SU-DHL-6 (cell line): ENCODE measurements around the gene CRADD.
"Not testable (repeated sequence)": the region's sequence is repeated elsewhere in the genome, so short reads cannot be mapped to it uniquely, and the experiment has no call there.

Experiments
- H2AFZ ChIP-seq: fragments of 200-600 bp; sonication (generic); 2 replicates; pipeline ENCODE4 v1.6.1; 2014; ENCODE audit warnings: low read depth, mild to moderate bottlenecking, moderate library complexity, mixed read lengths, antibody characterized with exemption, low read length; ENCODE audit not compliant: severe bottlenecking
- H3F3A ChIP-seq: fragments of 200-600 bp; shearing (Covaris generic); 2 replicates; pipeline ENCODE4 v1.6.0; 2016; ENCODE audit warnings: antibody characterized with exemption, mild to moderate bottlenecking; ENCODE audit not compliant: insufficient read depth
- H3K27ac ChIP-seq: fragments of 200-600 bp; sonication (generic); 2 replicates; pipeline ENCODE4 v1.5.1; 2016; ENCODE audit warnings: low read depth, mild to moderate bottlenecking, low read length, moderate library complexity, mixed read lengths
- H3K27me3 ChIP-seq: fragments of 200-600 bp; sonication (generic), shearing (Covaris generic); 2 replicates; pipeline ENCODE4 v1.6.0; 2014; ENCODE audit warnings: mild to moderate bottlenecking, low read length
- H3K36me3 ChIP-seq: fragments of 200-600 bp; sonication (generic); 2 replicates; pipeline ENCODE4 v1.6.1; 2014; ENCODE audit warnings: mild to moderate bottlenecking, low read length, mixed read lengths
- H3K4me2 ChIP-seq: fragments of 300-600, 200-600 bp; shearing (Covaris generic), sonication (generic); 2 replicates; pipeline ENCODE4 v1.6.0; 2014; ENCODE audit warnings: low read length, low read depth, mild to moderate bottlenecking; ENCODE audit not compliant: poor library complexity, severe bottlenecking
- H3K4me3 ChIP-seq: fragments of 200-600 bp; sonication (generic); 2 replicates; pipeline ENCODE4 v1.5.1; 2014; ENCODE audit warnings: antibody characterized with exemption, low read length, mild to moderate bottlenecking, mixed read lengths; ENCODE audit not compliant: insufficient read depth, poor library complexity, severe bottlenecking
- H3K79me2 ChIP-seq: fragments of 200-600 bp; sonication (generic); 2 replicates; pipeline ENCODE4 v1.6.1; 2014; ENCODE audit warnings: mild to moderate bottlenecking, low read length, moderate library complexity; ENCODE audit not compliant: insufficient read depth
- H3K9ac ChIP-seq: fragments of 200-600 bp; sonication (generic); 2 replicates; pipeline ENCODE4 v1.7.0; 2014; ENCODE audit warnings: mild to moderate bottlenecking, low read length
- H3K9me2 ChIP-seq: fragments of 200-600 bp; sonication (generic); replicated peaks from 2 replicates; pipeline ENCODE4 v1.6.1; 2014; ENCODE audit warnings: low read length; ENCODE audit not compliant: insufficient read depth
- H3K9me3 ChIP-seq: fragments of 200-600 bp; sonication (generic); 2 replicates; pipeline ENCODE4 v1.6.1; 2014; ENCODE audit warnings: low read length, mixed read lengths; ENCODE audit not compliant: insufficient read depth
- H4K20me1 ChIP-seq: fragments of 200-600 bp; sonication (generic); 2 replicates; pipeline ENCODE4 v1.6.1; 2014; ENCODE audit warnings: low read depth, mild to moderate bottlenecking, antibody characterized with exemption, low read length, moderate library complexity, mixed read lengths
- CTCF ChIP-seq: fragments of 200-600 bp; sonication (generic); IDR thresholded peaks from one replicate; pipeline ENCODE4 v1.5.1; 2017; ENCODE audit warnings: antibody characterized with exemption, mild to moderate bottlenecking, low read length, moderate library complexity; ENCODE audit not compliant: insufficient read depth, poor library complexity, severe bottlenecking
- EZH2phosphoT487 ChIP-seq: fragments of 200-600 bp; sonication (generic), shearing (Covaris generic); conservative IDR thresholded peaks from 2 replicates; pipeline ENCODE4 v1.6.1; 2018; ENCODE audit warnings: mild to moderate bottlenecking, antibody characterized with exemption, low read length, moderate library complexity, mixed read lengths

CRADD gene

GRCh38 chr12:93751864-93752610, 74.9 kb downstream of the CRADD start:
- Histone ChIP-seq H3F3A (no peaks in the 10 kb centered on the region), H3K27ac (no peak overlapping the region), H3K9ac (no peak overlapping the region), H3K9me2 (no peaks in the 10 kb centered on the region), H3K9me3 (no peaks in the 10 kb centered on the region; the same call in 1 of the 2 replicates), H3K4me2 (no peak overlapping the region), H4K20me1 (no peaks in the 10 kb centered on the region), H3K27me3 (no peaks in the 10 kb centered on the region), H3K79me2 (no peaks in the 10 kb centered on the region), H3K36me3 (no peaks in the 10 kb centered on the region), H2AFZ (no peak overlapping the region), H3K4me3 (no peak overlapping the region)
- TF ChIP-seq CTCF: no peak

GRCh38 chr12:93753285-93753684, 76.1 kb downstream of the CRADD start:
- no peaks in the 10 kb centered on the region for H3K9me2 ChIP-seq
- no peak overlapping the region for H2AFZ ChIP-seq
- H3F3A ChIP-seq: no peaks in the 10 kb centered on the region
- H3K27me3 ChIP-seq: no peaks in the 10 kb centered on the region
- H3K79me2 ChIP-seq: no peaks in the 10 kb centered on the region
- no peak overlapping the region for H3K4me3 ChIP-seq
- no peak overlapping the region for H3K4me2 ChIP-seq
- H3K27ac ChIP-seq: no peak overlapping the region
- no peaks in the 10 kb centered on the region; the same call in 1 of the 2 replicates for H3K9me3 ChIP-seq
- no peaks in the 10 kb centered on the region for H4K20me1 ChIP-seq
- H3K36me3 ChIP-seq: no peaks in the 10 kb centered on the region
- H3K9ac ChIP-seq: no peak overlapping the region
- TF ChIP-seq EZH2phosphoT487 (no peak), CTCF (no peak)

- Histone ChIP-seq H3K79me2 (no peaks in the 10 kb centered on the region), H3K27ac (no peak overlapping the region), H2AFZ (no peak overlapping the region), H3K36me3 (no peaks in the 10 kb centered on the region), H3K9ac (no peak overlapping the region), H3F3A (no peaks in the 10 kb centered on the region), H3K4me3 (no peak overlapping the region), H4K20me1 (no peaks in the 10 kb centered on the region), H3K9me3 (no peaks in the 10 kb centered on the region; the same call in 1 of the 2 replicates), H3K4me2 (no peak overlapping the region), H3K27me3 (no peaks in the 10 kb centered on the region), H3K9me2 (no peaks in the 10 kb centered on the region)
- TF ChIP-seq EZH2phosphoT487 (no peak), CTCF (no peak)
Measured at GRCh38 chr12:93753838-93754429, 76.8 kb downstream of the CRADD start.

- not testable (repeated sequence) for H2AFZ ChIP-seq, H3F3A ChIP-seq, H3K79me2 ChIP-seq, H3K9me3 ChIP-seq, H3K27me3 ChIP-seq, H3K4me2 ChIP-seq, H3K9me2 ChIP-seq, H3K36me3 ChIP-seq, H3K27ac ChIP-seq, H3K9ac ChIP-seq, H4K20me1 ChIP-seq, H3K4me3 ChIP-seq
Measured at GRCh38 chr12:93754859-93755258, 77.7 kb downstream of the CRADD start.
